Activated CD4-positive, alpha-beta T cell treated with anti-CD3 and anti-CD28 coated beads for 36 hours (primary cell): Measurements from ENCODE around the gene ETV6. TPM values are rescaled to one million over a fixed set of nuclear protein-coding genes. Genes with fewer than 3 reads are reported as not detected.
A peak's percentile ranks its signal among the peaks of the same experiment; 100 is the strongest.

Experiments used
- ATAC-seq: fragments of 200-7000 bp; cut with Tn5 transposase; one replicate; pipeline ENCODE4 v1.10.0; 2021; ENCODE audit warnings: mild to moderate bottlenecking, moderate library complexity
- CTCF ChIA-PET: fragments of 350-600 bp; sonication (Branson Sonifier 250); formaldehyde crosslinking; loops from one replicate; lab custom pipeline; 2021; ENCODE audit warnings: antibody characterized with exemption; lab: Charles Lee
- POLR2A ChIA-PET: fragments of 350-600 bp; sonication (Branson Sonifier 250); formaldehyde crosslinking; loops from one replicate; lab custom pipeline; 2021; ENCODE audit warnings: antibody characterized with exemption, inconsistent platforms; lab: Charles Lee
- DNase-seq: peaks from one replicate; pipeline ENCODE4 v3.0.0-alpha.2; 2020
- H3K27ac Mint-ChIP-seq: one replicate; pipeline ENCODE4 v1.8.0; 2021; ENCODE audit warnings: mixed read lengths
- H3K27me3 Mint-ChIP-seq: one replicate; pipeline ENCODE4 v1.8.0; 2021; ENCODE audit warnings: mixed read lengths
- H3K36me3 Mint-ChIP-seq: one replicate; pipeline ENCODE4 v1.8.0; 2021; ENCODE audit warnings: low read depth, mixed read lengths
- H3K4me1 Mint-ChIP-seq: one replicate; pipeline ENCODE4 v1.8.0; 2021; ENCODE audit warnings: mixed read lengths
- H3K4me3 Mint-ChIP-seq: one replicate; pipeline ENCODE4 v1.8.0; 2021; ENCODE audit warnings: mild to moderate bottlenecking, moderate library complexity, mixed read lengths
- H3K9me3 Mint-ChIP-seq: one replicate; pipeline ENCODE4 v1.8.0; 2021; ENCODE audit warnings: low read depth, mixed read lengths
- intact Hi-C, 2 experiments: fragments of 100-400 bp; cut with DNase I in 1 of 2; cut with micrococcal nuclease in 1 of 2; formaldehyde crosslinking; loops; one replicate each; pipeline versions ENCODE4 v1.14.2 to v1.15.1; 2022 to 2024; cut with DNase I, micrococcal nuclease
- total RNA-seq, 2 experiments: library from RNA; stranded (reverse); gene quantifications; one replicate each; pipeline ENCODE4 v1.2.3, GENCODE V29; 2021

Gene ETV6
- total RNA-seq, 2 experiments from 2014 or later, result 53.5 to 56.7 TPM

GRCh38 chr12:11771356-11771755 is 121.9 kb downstream of the ETV6 start:
- Mint-ChIP-seq H3K4me1 (peaks cover 94% of the 10 kb centered on the region), H3K4me3 (no peak overlapping the region), H3K9me3 (no peaks in the 10 kb centered on the region), H3K36me3 (peaks cover 48% of the 10 kb centered on the region), H3K27me3 (no peaks in the 10 kb centered on the region), H3K27ac (peak overlapping the region; percentile 79)
- ATAC-seq, result peak; percentile 45
- peak; percentile 48 for DNase-seq
- ChIA-PET CTCF (interaction anchor here (0.5 to 1.7 kb wide), 9 partner anchors 8 to 927 kb away, joined by 3 to 7 read pairs (median 4); no protein-coding TSS in a partner anchor), POLR2A (interaction anchor here (0.7 to 1.8 kb wide), 13 partner anchors 8 to 586 kb away, joined by 3 to 20 read pairs (median 4); partner anchors contain the start of genes BORCS5 and ETV6)
- intact Hi-C loops, result loop anchor here (1.0 to 5.0 kb wide), 6 partner anchors 9 to 261 kb away; no protein-coding TSS in a partner anchor

- DNase-seq (no peak), ATAC-seq (peak; percentile 86)
- CTCF ChIA-PET, result interaction anchor here (0.5 to 1.7 kb wide), 11 partner anchors 9 to 926 kb away, joined by 3 to 7 read pairs (median 3); no protein-coding TSS in a partner anchor
- H3K27me3 Mint-ChIP-seq, result no peaks in the 10 kb centered on the region
- H3K9me3 Mint-ChIP-seq, result no peaks in the 10 kb centered on the region
- H3K27ac Mint-ChIP-seq, result peak overlapping the region; percentile 79
- H3K4me1 Mint-ChIP-seq, result peaks cover 92% of the 10 kb centered on the region
- intact Hi-C loops, result loop anchor here (1.0 to 5.0 kb wide), 12 partner anchors 10 to 261 kb away; no protein-coding TSS in a partner anchor
- no peak overlapping the region for H3K4me3 Mint-ChIP-seq
- peaks cover 51% of the 10 kb centered on the region for H3K36me3 Mint-ChIP-seq
- POLR2A ChIA-PET, result interaction anchor here (0.8 to 1.8 kb wide), 13 partner anchors 9 to 585 kb away, joined by 3 to 20 read pairs (median 4); partner anchors contain the start of genes BORCS5 and ETV6
Measured at GRCh38 chr12:11771895-11772502, 122.5 kb downstream of the ETV6 start.

GRCh38 chr12:11773889-11774677 is 124.6 kb downstream of the ETV6 start:
- H3K9me3 Mint-ChIP-seq, result no peaks in the 10 kb centered on the region
- H3K27ac Mint-ChIP-seq, result peak overlapping the region; percentile 74
- peaks cover 60% of the 10 kb centered on the region for H3K36me3 Mint-ChIP-seq
- no peak for DNase-seq
- intact Hi-C loops, result loop anchor here (2.0 to 5.0 kb wide), 6 partner anchors 61 to 237 kb away; no protein-coding TSS in a partner anchor
- H3K27me3 Mint-ChIP-seq, result no peaks in the 10 kb centered on the region
- no peak overlapping the region for H3K4me3 Mint-ChIP-seq
- ChIA-PET POLR2A (no interaction called here), CTCF (interaction anchor here (0.7 to 1.9 kb wide), 5 partner anchors 11 to 235 kb away, joined by 3 to 4 read pairs (median 4); no protein-coding TSS in a partner anchor)
- H3K4me1 Mint-ChIP-seq, result peaks cover 91% of the 10 kb centered on the region
- no peak for ATAC-seq

- ATAC-seq, result no peak
- Mint-ChIP-seq H3K27ac (peak overlapping the region; percentile 57), H3K9me3 (no peaks in the 10 kb centered on the region), H3K36me3 (peaks cover 52% of the 10 kb centered on the region), H3K4me3 (no peak overlapping the region), H3K4me1 (peaks cover 91% of the 10 kb centered on the region), H3K27me3 (no peaks in the 10 kb centered on the region)
- ChIA-PET CTCF (interaction anchor here (1.1 to 1.9 kb wide), 3 partner anchors 47 to 234 kb away, joined by 4 read pairs; no protein-coding TSS in a partner anchor), POLR2A (no interaction called here)
- DNase-seq, result no peak
- intact Hi-C loops, result loop anchor here (5.0 kb wide), 3 partner anchors 102 to 193 kb away; no protein-coding TSS in a partner anchor
Measured at GRCh38 chr12:11774821-11775220, 125.3 kb downstream of the ETV6 start.

- Mint-ChIP-seq H3K4me1 (peaks cover 91% of the 10 kb centered on the region), H3K4me3 (no peak overlapping the region), H3K27ac (no peak overlapping the region), H3K27me3 (no peaks in the 10 kb centered on the region), H3K9me3 (no peaks in the 10 kb centered on the region), H3K36me3 (peaks cover 41% of the 10 kb centered on the region)
- intact Hi-C loops, result loop anchor here in 1 of 2 experiments (5.0 kb wide), 1 partner anchor 126 kb away; no protein-coding TSS in a partner anchor
- POLR2A ChIA-PET, result no interaction called here
- CTCF ChIA-PET, result interaction anchor here (1.0 kb wide), 1 partner anchor 17 kb away, joined by 5 read pairs; no protein-coding TSS in a partner anchor
- DNase-seq, result no peak
- no peak for ATAC-seq
Measured at GRCh38 chr12:11776316-11776715, 126.8 kb downstream of the ETV6 start.

- ChIA-PET CTCF (no interaction called here), POLR2A (no interaction called here)
- no peak for ATAC-seq
- Mint-ChIP-seq H3K4me1 (peaks cover 89% of the 10 kb centered on the region), H3K27ac (peak overlapping the region; percentile 89), H3K9me3 (no peaks in the 10 kb centered on the region), H3K36me3 (peaks cover 38% of the 10 kb centered on the region), H3K4me3 (no peak overlapping the region), H3K27me3 (no peaks in the 10 kb centered on the region)
- no peak for DNase-seq
- intact Hi-C loops, result loop anchor here in 1 of 2 experiments (5.0 kb wide), 1 partner anchor 125 kb away; no protein-coding TSS in a partner anchor
Measured at GRCh38 chr12:11777451-11777850, 128.0 kb downstream of the ETV6 start.

- ATAC-seq, result no peak
- CTCF ChIA-PET, result interaction anchor here (0.9 to 2.2 kb wide), 3 partner anchors 15 to 33 kb away, joined by 3 to 7 read pairs (median 4); no protein-coding TSS in a partner anchor
Measured at GRCh38 chr12:11777962-11778361, 128.5 kb downstream of the ETV6 start.

GRCh38 chr12:11778713-11779685 is 129.5 kb downstream of the ETV6 start:
- ATAC-seq, result peak; percentile 54
- Mint-ChIP-seq H3K27me3 (no peaks in the 10 kb centered on the region), H3K9me3 (no peaks in the 10 kb centered on the region), H3K36me3 (peaks cover 39% of the 10 kb centered on the region), H3K4me1 (peaks cover 90% of the 10 kb centered on the region), H3K4me3 (no peak overlapping the region), H3K27ac (peak overlapping the region; percentile 89)
- DNase-seq, result no peak
- POLR2A ChIA-PET, result interaction anchor here (0.6 to 2.5 kb wide), 17 partner anchors 13 to 579 kb away, joined by 3 to 11 read pairs (median 4); partner anchors contain the start of gene ETV6
- CTCF ChIA-PET, result interaction anchor here (0.7 to 2.2 kb wide), 15 partner anchors 10 to 254 kb away, joined by 3 to 12 read pairs (median 4); no protein-coding TSS in a partner anchor
- intact Hi-C loops, result loop anchor here in 1 of 2 experiments (2.0 to 5.0 kb wide), 3 partner anchors 16 to 123 kb away; no protein-coding TSS in a partner anchor

More at GRCh38 chr12:11777962-11778361, 128.5 kb downstream of the ETV6 start:
- Mint-ChIP-seq H3K36me3 (peaks cover 39% of the 10 kb centered on the region), H3K27me3 (no peaks in the 10 kb centered on the region), H3K4me1 (peaks cover 89% of the 10 kb centered on the region), H3K27ac (peak overlapping the region; percentile 89), H3K9me3 (no peaks in the 10 kb centered on the region), H3K4me3 (peak overlapping the region; percentile 15)
- POLR2A ChIA-PET, result interaction anchor here (0.6 to 2.5 kb wide), 4 partner anchors 14 to 125 kb away, joined by 3 to 11 read pairs (median 4); no protein-coding TSS in a partner anchor
- no peak for DNase-seq
- intact Hi-C loops, result loop anchor here in 1 of 2 experiments (2.0 to 5.0 kb wide), 3 partner anchors 15 to 124 kb away; no protein-coding TSS in a partner anchor

- ChIA-PET POLR2A (interaction anchor here (0.7 to 2.0 kb wide), 9 partner anchors 10 to 227 kb away, joined by 3 to 5 read pairs (median 4); partner anchors contain the start of gene ETV6), CTCF (interaction anchor here (0.7 to 2.2 kb wide), 8 partner anchors 8 to 253 kb away, joined by 3 to 12 read pairs (median 4); no protein-coding TSS in a partner anchor)
- no peak for DNase-seq
Measured at GRCh38 chr12:11780521-11781101, 131.1 kb downstream of the ETV6 start.

More at GRCh38 chr12:11780521-11781101, 131.1 kb downstream of the ETV6 start:
- intact Hi-C loops, result loop anchor here in 1 of 2 experiments (2.0 kb wide), 1 partner anchor 24 kb away; no protein-coding TSS in a partner anchor
- no peaks in the 10 kb centered on the region for H3K9me3 Mint-ChIP-seq
- ATAC-seq, result peak; percentile 60
- H3K27ac Mint-ChIP-seq, result peak overlapping the region; percentile 68
- peaks cover 82% of the 10 kb centered on the region for H3K4me1 Mint-ChIP-seq
- peaks cover 40% of the 10 kb centered on the region for H3K36me3 Mint-ChIP-seq
- peak overlapping the region; percentile 2 for H3K4me3 Mint-ChIP-seq
- H3K27me3 Mint-ChIP-seq, result no peaks in the 10 kb centered on the region
